ENCODE results near the gene GRIN2A.

Gene GRIN2A

GRCh38 chr16:10182222-10183053 lies at the start of gene GRIN2A:
TSS of gene GRIN2A (minus strand) at chr16:10182428. CDS start at chr16:10180411, 2,017 bp downstream.
- TF ChIP-seq GATA1 (IDR thresholded peaks at IDR 0.05; ENCODE audit: low read depth, low read length) (no peak), POLR2A (IDR thresholded peaks at IDR 0.05; ENCODE audit: low read length) (no peak)
- no peak for DNase-seq

DNA sequence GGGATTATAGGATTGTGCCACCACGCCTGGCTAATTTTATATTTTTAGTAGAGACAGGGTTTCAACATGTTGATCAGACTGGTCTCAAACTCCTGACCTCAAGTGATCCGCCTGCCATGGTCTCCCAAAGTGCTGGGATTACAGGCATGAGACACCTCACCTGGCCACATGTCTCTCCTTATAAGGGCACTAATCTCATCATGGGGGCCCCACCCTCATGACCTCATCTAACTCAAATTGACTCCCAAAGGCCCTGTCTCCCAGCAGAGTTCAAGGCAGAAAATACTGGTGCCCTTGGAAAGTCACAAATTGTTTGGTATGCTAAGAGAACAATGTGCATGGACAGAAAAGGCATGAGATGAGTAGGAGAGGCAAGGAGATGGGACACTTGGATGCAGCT lies 49.3 kb upstream of the GRIN2A start:
- DNase-seq, result no peak

DNA sequence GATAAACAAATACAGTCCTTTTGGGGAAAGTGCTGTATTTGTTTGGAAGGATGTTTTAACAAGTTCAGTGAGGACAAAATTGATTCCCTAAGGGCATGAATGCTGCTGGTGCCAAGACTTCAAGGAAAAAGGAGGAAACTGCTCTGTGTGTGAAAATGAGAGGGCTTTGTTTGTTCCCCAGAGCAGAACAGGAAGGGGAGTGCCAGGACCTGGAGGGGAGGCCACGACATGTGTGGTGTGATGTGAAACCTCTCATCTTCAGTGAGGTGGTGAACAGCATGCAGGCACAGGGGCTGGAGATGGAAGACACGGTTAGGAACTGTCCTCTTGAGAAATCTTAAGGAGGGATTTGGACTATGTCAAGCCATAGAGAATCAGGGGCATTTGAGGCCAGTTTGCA lies 46.6 kb upstream of the GRIN2A start:
- DNase-seq, result no peak
- TF ChIP-seq POLR2A (IDR thresholded peaks at IDR 0.05; ENCODE audit: low read length) (no peak), GATA1 (IDR thresholded peaks at IDR 0.05; ENCODE audit: low read depth, low read length) (no peak)

More for the DNA sequence above, 49.3 kb upstream of the GRIN2A start:
- TF ChIP-seq GATA1 (IDR thresholded peaks at IDR 0.05; ENCODE audit: low read depth, low read length), result no peak
- TF ChIP-seq POLR2A (IDR thresholded peaks at IDR 0.05; ENCODE audit: low read length), result no peak

GRCh38 chr16:10226987-10227306 lies 44.7 kb upstream of the GRIN2A start:
- no peak for DNase-seq
- no peak for TF ChIP-seq POLR2A (IDR thresholded peaks at IDR 0.05; ENCODE audit: low read length)
- TF ChIP-seq GATA1 (IDR thresholded peaks at IDR 0.05; ENCODE audit: low read depth, low read length), result no peak

DNA sequence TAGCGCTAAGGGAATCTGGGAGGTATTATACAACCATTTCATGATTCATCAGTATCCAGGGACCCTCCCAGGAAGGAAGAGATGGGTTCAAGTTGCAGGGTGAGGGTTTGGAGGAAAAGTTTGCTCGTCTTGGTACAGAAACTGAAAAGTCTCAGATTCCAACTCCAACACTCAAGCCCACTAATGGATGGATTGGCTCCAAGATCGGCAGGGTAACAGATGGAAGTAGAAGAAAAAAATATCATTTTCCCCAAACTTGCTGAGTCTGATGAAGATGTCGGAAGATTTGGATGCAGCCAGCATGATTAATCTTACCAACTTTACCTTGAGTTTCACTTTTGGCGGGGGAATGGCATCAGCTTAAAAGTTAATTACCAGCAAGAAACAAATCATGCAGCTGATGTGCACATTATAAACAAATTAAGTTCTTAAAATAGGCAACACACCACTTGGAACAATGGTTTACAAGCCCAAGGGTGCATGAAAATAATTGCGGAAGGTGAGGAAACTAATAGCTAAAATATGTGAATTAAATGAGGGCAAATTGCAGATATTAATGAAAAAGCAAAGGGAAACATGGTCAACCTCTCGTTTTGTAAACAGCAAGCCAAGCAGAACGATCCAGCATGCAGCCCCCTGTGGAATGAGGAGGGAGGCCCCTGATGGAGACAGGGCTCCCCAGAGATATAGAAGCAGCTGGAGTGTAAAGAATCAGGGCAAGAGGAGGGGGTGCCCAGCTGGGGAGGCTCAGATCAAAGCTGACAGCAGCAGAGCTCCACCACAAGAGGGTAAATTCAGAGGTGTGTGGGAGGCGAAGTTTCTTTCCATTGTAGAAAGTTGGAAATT lies 44.1 kb upstream of the GRIN2A start:
- TF ChIP-seq POLR2A (IDR thresholded peaks at IDR 0.05; ENCODE audit: low read length) (no peak), GATA1 (IDR thresholded peaks at IDR 0.05; ENCODE audit: low read depth, low read length) (no peak)

GRCh38 chr16:10225653-10226052 lies 43.4 kb upstream of the GRIN2A start:
- no peak for DNase-seq

More for the DNA sequence above, 44.1 kb upstream of the GRIN2A start:
- DNase-seq, result no peak

DNA sequence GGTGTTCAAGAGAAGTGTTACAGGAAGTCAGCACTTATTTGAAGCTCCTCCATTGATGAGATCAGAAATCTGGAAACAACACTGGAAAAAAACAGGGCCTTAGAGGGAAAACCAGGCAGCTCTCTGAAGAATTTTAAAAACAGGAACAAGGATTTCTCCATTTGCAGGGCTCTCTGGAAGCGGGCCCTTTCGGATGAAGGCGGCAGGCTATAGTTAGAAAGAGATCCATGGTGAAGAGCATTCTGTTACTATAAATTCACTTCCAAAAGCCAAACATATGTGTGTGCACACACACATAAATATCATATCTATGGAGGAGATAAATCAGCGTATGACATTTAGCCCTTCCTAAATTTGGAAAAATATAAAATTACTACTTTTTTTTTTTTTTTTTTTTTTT lies 42.6 kb upstream of the GRIN2A start:
- DNase-seq, result no peak
- no peak for TF ChIP-seq GATA1 (IDR thresholded peaks at IDR 0.05; ENCODE audit: low read depth, low read length)
- no peak for TF ChIP-seq POLR2A (IDR thresholded peaks at IDR 0.05; ENCODE audit: low read length)

More at GRCh38 chr16:10225653-10226052, 43.4 kb upstream of the GRIN2A start:
- TF ChIP-seq POLR2A (IDR thresholded peaks at IDR 0.05; ENCODE audit: low read length) (no peak), GATA1 (IDR thresholded peaks at IDR 0.05; ENCODE audit: low read depth, low read length) (no peak)

- TF ChIP-seq GATA1 (IDR thresholded peaks at IDR 0.05; ENCODE audit: low read depth, low read length) (no peak), POLR2A (IDR thresholded peaks at IDR 0.05; ENCODE audit: low read length) (no peak)
- no peak for DNase-seq
Measured at GRCh38 chr16:10220942-10221341, 38.7 kb upstream of the GRIN2A start.

- no peak for DNase-seq
- TF ChIP-seq GATA1 (IDR thresholded peaks at IDR 0.05; ENCODE audit: low read depth, low read length) (no peak), POLR2A (IDR thresholded peaks at IDR 0.05; ENCODE audit: low read length) (no peak)
Measured at GRCh38 chr16:10219742-10220141, 37.5 kb upstream of the GRIN2A start.

GRCh38 chr16:10218490-10219206 lies 36.4 kb upstream of the GRIN2A start:
- TF ChIP-seq POLR2A (IDR thresholded peaks at IDR 0.05; ENCODE audit: low read length), result no peak
- TF ChIP-seq GATA1 (IDR thresholded peaks at IDR 0.05; ENCODE audit: low read depth, low read length), result no peak
- DNase-seq, result no peak

DNA sequence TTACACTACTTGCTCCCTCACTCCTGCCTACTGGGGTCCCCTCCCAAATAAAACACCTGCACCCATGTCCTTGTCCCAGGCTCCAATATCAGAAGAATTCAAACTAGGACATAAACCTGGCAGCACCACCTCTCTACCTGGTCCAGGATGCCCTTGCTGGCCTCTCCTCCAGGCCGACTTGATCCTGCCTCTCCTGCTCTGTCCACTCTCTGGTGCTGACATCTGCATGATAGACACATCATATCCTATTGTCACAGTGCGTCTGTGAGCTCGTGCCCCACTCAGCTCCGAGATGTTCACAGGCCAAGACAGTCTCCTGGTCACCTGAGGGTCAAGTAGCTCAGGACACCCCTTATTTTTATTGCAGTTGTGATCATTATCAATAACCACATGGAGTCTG lies 31.5 kb upstream of the GRIN2A start:
- no peak for DNase-seq
- TF ChIP-seq POLR2A (IDR thresholded peaks at IDR 0.05; ENCODE audit: low read length), result no peak
- TF ChIP-seq GATA1 (IDR thresholded peaks at IDR 0.05; ENCODE audit: low read depth, low read length), result no peak

DNA sequence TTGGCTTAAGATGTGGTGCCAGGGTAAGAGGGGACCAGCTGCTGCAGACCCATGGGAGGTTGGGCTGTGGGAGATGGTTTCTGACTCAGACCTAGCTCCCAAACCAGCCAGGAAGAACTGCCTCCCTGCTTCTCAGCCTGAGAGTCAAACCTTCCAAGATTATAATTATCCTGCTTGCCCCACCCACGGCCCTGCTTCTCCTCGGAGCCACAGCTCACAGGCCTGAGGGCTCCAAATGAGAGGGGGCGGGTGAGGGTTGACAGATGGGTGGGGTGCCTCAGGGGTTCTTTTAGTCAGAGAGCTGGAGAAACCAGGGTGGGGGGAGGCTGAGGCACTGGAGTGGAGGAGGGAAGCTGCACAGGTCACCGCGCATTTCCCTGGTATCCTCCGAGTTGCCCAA lies 28.7 kb upstream of the GRIN2A start:
- no peak for TF ChIP-seq POLR2A (IDR thresholded peaks at IDR 0.05; ENCODE audit: low read length)
- no peak for DNase-seq

DNA sequence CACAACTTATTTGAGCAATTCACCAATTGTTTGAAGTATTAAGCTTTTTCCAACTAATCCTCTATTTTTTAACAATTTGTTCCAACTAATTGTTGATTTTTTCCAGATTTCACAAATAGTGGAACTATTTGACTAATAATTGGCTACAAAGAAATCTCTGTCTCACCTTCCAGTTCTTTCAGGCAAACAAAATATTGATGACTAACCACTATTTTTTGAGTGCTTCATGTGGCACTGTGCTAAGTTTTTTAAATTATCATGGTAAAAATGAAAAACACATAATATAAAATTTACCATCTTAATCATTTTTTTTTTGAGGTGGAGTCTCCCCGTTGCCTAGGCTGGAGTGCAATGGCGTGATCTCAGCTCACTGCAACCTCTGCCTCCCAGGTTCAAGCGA lies 24.6 kb upstream of the GRIN2A start:
- no peak for TF ChIP-seq POLR2A (IDR thresholded peaks at IDR 0.05; ENCODE audit: low read length)
- no peak for DNase-seq

DNA sequence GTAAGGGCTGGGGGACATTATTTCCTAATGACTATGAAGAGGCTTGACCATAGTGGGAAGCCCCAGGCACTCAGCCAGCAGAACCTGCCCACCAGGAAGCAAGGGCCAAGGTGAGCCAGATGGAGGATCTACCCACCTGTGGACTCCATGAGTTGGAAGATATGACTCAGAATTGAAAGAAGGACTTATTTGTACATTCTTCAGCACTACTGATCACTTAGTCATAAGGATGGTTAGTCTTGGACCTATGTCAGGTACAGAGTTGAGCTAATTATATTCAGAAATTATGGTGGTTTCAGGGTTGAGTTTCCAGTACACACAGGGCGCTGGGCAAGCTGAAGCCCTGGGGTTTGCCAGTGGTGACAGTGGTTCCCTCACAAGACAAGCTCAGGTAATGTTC lies 24.0 kb upstream of the GRIN2A start:
- TF ChIP-seq POLR2A (IDR thresholded peaks at IDR 0.05; ENCODE audit: low read length) (no peak), GATA1 (IDR thresholded peaks at IDR 0.05; ENCODE audit: low read depth, low read length) (no peak)
- no peak for DNase-seq

All from erythroblast (primary cell).